Lower lobe of right lung (tissue), 2 donors: ENCODE measurements around the gene SEPHS1. TPM values are rescaled to one million over a fixed set of nuclear protein-coding genes. Genes with fewer than 3 reads are reported as not detected.

Experiments used
- ATAC-seq, 2 donors: fragments of 200-7000 bp; cut with Tn5 transposase; one replicate each; pipeline ENCODE4 v1.9.1; 2020 to 2022; ENCODE audit warnings: mild to moderate bottlenecking in 2 of 2, moderate library complexity in 2 of 2
- DNase-seq: peaks from one replicate; pipeline ENCODE4 v3.0.0-alpha.2; 2020
- H3K27ac ChIP-seq: fragments of 200-600 bp; one replicate; pipeline ENCODE4 v1.8.0; 2022
- H3K27me3 ChIP-seq: fragments of 200-600 bp; one replicate; pipeline ENCODE4 v1.8.0; 2022; ENCODE audit warnings: low read depth
- H3K36me3 ChIP-seq: fragments of 200-600 bp; one replicate; pipeline ENCODE4 v1.8.0; 2022; ENCODE audit warnings: mild to moderate bottlenecking
- H3K4me1 ChIP-seq: fragments of 200-600 bp; one replicate; pipeline ENCODE4 v1.8.0; 2022
- H3K4me3 ChIP-seq: fragments of 200-600 bp; one replicate; pipeline ENCODE4 v1.8.0; 2022; ENCODE audit warnings: mild to moderate bottlenecking
- H3K9me3 ChIP-seq: fragments of 200-600 bp; one replicate; pipeline ENCODE4 v1.8.0; 2022
- intact Hi-C: fragments of 100-400 bp; cut with DNase I; formaldehyde crosslinking; loops from one replicate; pipeline ENCODE4 v1.11.0; 2022
- total RNA-seq: library from RNA; stranded (reverse); fragmentation: NEBNext Ultra II Directional; extraction: Animal tissue kit (Norgen Biotek cat#: 25700); gene quantifications from one replicate; pipeline ENCODE4 v1.2.1, GENCODE V29; 2021
- TF ChIP-seq, protein P1 (sequence below): fragments of 200-600 bp; IDR thresholded peaks from one replicate; pipeline ENCODE4 v1.8.0; 2022; ENCODE audit warnings: antibody characterized with exemption, mild to moderate bottlenecking
- donor health status: DM: no; HTN: yes; CAD: no; lungs with severe emphysema.

Gene SEPHS1
- total RNA-seq, 1 donor from 2014 or later: 35.9 TPM

GRCh38 chr10:13392701-13393100 lies 44.6 kb upstream of the SEPHS1 start:
- DNase-seq (no peak), ATAC-seq (no peak)
- TF ChIP-seq, protein P1, sequence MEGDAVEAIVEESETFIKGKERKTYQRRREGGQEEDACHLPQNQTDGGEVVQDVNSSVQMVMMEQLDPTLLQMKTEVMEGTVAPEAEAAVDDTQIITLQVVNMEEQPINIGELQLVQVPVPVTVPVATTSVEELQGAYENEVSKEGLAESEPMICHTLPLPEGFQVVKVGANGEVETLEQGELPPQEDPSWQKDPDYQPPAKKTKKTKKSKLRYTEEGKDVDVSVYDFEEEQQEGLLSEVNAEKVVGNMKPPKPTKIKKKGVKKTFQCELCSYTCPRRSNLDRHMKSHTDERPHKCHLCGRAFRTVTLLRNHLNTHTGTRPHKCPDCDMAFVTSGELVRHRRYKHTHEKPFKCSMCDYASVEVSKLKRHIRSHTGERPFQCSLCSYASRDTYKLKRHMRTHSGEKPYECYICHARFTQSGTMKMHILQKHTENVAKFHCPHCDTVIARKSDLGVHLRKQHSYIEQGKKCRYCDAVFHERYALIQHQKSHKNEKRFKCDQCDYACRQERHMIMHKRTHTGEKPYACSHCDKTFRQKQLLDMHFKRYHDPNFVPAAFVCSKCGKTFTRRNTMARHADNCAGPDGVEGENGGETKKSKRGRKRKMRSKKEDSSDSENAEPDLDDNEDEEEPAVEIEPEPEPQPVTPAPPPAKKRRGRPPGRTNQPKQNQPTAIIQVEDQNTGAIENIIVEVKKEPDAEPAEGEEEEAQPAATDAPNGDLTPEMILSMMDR: no peak
- Histone ChIP-seq H3K4me3 (no peak overlapping the region), H3K27me3 (no peaks in the 10 kb centered on the region), H3K27ac (no peak overlapping the region), H3K36me3 (no peaks in the 10 kb centered on the region), H3K9me3 (no peaks in the 10 kb centered on the region), H3K4me1 (no peaks in the 10 kb centered on the region)
- intact Hi-C loops: no loop called here

GRCh38 chr10:13390604-13391522 lies 42.8 kb upstream of the SEPHS1 start:
- TF ChIP-seq, protein P1: no peak
- no peaks in the 10 kb centered on the region for H3K4me1 ChIP-seq
- intact Hi-C loops: no loop called here
- no peaks in the 10 kb centered on the region for H3K9me3 ChIP-seq
- no peak overlapping the region for H3K4me3 ChIP-seq
- DNase-seq (peak; percentile 60), ATAC-seq (peak; percentile 39 to 43)
- no peaks in the 10 kb centered on the region for H3K27me3 ChIP-seq
- H3K27ac ChIP-seq: no peak overlapping the region
- no peaks in the 10 kb centered on the region for H3K36me3 ChIP-seq

GRCh38 chr10:13388478-13389230 lies 40.6 kb upstream of the SEPHS1 start:
- Histone ChIP-seq H3K4me1 (peaks cover 3% of the 10 kb centered on the region), H3K27ac (no peak overlapping the region), H3K4me3 (no peak overlapping the region), H3K27me3 (no peaks in the 10 kb centered on the region), H3K36me3 (no peaks in the 10 kb centered on the region), H3K9me3 (no peaks in the 10 kb centered on the region)
- TF ChIP-seq, protein P1: no peak
- intact Hi-C loops: no loop called here
- ATAC-seq (no peak), DNase-seq (no peak)

DNA sequence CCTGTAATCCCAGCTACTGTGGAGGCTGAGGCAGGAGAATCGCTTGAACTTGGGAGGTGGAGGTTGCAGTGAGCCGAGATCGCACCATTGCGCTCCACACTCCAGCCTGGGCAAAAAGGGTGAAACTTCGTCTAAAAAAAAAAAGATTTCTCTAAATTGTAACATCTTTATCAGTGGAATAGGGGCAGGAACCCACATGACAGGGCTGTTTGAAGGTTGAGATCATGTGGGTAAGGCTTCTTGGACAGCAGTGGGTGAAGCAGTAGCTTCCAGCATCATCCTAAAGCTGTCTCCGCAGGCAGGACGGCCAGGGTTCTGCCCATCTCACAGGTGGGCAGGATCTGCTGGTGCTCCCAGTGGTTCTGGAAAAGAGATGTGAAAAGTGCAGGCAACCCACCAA lies 37.9 kb upstream of the SEPHS1 start:
- no peak for DNase-seq
- peaks cover 15% of the 10 kb centered on the region for H3K27me3 ChIP-seq
- no peak overlapping the region for H3K4me3 ChIP-seq
- peaks cover 17% of the 10 kb centered on the region for H3K4me1 ChIP-seq
- H3K9me3 ChIP-seq: no peaks in the 10 kb centered on the region
- H3K36me3 ChIP-seq: no peaks in the 10 kb centered on the region
- H3K27ac ChIP-seq: no peak overlapping the region
- ATAC-seq: no peak
- intact Hi-C loops: no loop called here
- TF ChIP-seq, protein P1: no peak

DNA sequence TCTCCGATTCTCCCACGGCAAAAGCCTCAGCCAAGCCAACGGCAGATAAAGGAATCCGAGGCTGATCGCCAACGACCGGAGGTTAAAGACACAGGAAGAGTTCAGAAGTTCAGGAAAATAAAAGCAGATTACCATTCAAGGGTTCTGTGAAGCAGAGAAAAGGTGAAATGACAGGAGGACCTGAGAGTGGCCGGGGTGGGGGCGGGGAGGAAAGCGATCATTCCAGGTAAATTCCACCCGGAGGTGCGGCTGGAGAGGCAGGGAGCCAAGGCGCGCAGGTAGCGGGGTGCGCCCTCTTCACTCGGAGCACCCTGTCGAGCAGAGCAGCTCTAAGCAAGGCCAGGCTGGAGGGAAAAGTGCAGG lies 35.3 kb upstream of the SEPHS1 start:
- no peaks in the 10 kb centered on the region for H3K9me3 ChIP-seq
- H3K36me3 ChIP-seq: no peaks in the 10 kb centered on the region
- H3K4me1 ChIP-seq: peaks cover 17% of the 10 kb centered on the region
- peak overlapping the region; percentile 86 for H3K27ac ChIP-seq
- DNase-seq (peak; percentile 89), ATAC-seq (peak; percentile 94 to 95)
- peaks cover 18% of the 10 kb centered on the region for H3K27me3 ChIP-seq
- peak overlapping the region; percentile 41 for H3K4me3 ChIP-seq
- TF ChIP-seq, protein P1: no peak
- intact Hi-C loops: no loop called here
